Activated CD4-positive, alpha-beta memory T cell treated with anti-CD3 and anti-CD28 coated beads, Interleukin-2, amount 10 ng/mL, durations not matched to agents 7 days and 5 days (primary cell): ENCODE data around the gene MYO3B. TPM values are rescaled to one million over a fixed set of nuclear protein-coding genes. Genes with fewer than 3 reads are reported as not detected.
"Not testable (repeated sequence)": the region's sequence is repeated elsewhere in the genome, so short reads cannot be mapped to it uniquely, and the experiment has no call there.

Experiments used
- CTCF ChIA-PET: fragments of 350-600 bp; sonication (Branson Sonifier 250); formaldehyde crosslinking; loops from one replicate; lab custom pipeline; 2021; ENCODE audit warnings: antibody characterized with exemption, inconsistent platforms; lab: Charles Lee
- POLR2A ChIA-PET: fragments of 350-600 bp; sonication (Branson Sonifier 250); formaldehyde crosslinking; loops from one replicate; lab custom pipeline; 2021; ENCODE audit warnings: antibody characterized with exemption; lab: Charles Lee
- DNase-seq: peaks from one replicate; pipeline ENCODE4 v3.0.0-alpha.2; 2020
- H3K27ac Mint-ChIP-seq: one replicate; pipeline ENCODE4 v1.8.0; 2021; ENCODE audit warnings: mild to moderate bottlenecking, mixed read lengths
- H3K27me3 Mint-ChIP-seq: one replicate; pipeline ENCODE4 v1.8.0; 2021; ENCODE audit warnings: mixed read lengths
- H3K36me3 Mint-ChIP-seq: one replicate; pipeline ENCODE4 v1.8.0; 2021; ENCODE audit warnings: low read depth, mixed read lengths
- H3K4me1 Mint-ChIP-seq: one replicate; pipeline ENCODE4 v1.8.0; 2021; ENCODE audit warnings: mixed read lengths
- H3K4me3 Mint-ChIP-seq: one replicate; pipeline ENCODE4 v1.8.0; 2021; ENCODE audit warnings: mild to moderate bottlenecking, mixed read lengths
- H3K9me3 Mint-ChIP-seq: one replicate; pipeline ENCODE4 v1.8.0; 2021; ENCODE audit warnings: mixed read lengths
- total RNA-seq, 2 experiments: library from RNA; stranded (reverse); gene quantifications; one replicate each; pipeline ENCODE4 v1.2.3, GENCODE V29; 2021

MYO3B gene
- total RNA-seq, 2 experiments from 2014 or later: 0.18 to 0.38 TPM

DNA sequence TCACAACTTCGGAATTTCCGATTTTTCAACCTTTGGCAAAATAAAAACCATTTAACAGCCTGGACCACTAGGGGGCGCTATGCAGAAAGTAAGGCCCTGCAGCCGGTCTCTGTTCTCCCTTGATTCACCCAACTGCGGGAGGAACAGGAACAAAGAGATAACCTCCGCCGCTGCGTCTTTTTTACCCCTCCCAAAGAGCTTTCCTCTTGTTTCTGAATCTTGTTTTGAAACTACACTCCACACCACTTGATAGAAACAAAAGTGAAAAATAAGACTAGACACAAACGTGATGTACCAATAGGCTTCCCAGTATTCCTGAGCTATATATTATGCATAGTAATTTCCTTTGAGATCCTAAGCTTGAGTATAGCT lies 231.2 kb downstream of the MYO3B start:
- Mint-ChIP-seq H3K9me3 (no peaks in the 10 kb centered on the region), H3K27me3 (peaks cover 21% of the 10 kb centered on the region), H3K4me3 (peak overlapping the region; percentile 28), H3K27ac (no peak overlapping the region), H3K36me3 (no peaks in the 10 kb centered on the region), H3K4me1 (peaks cover 7% of the 10 kb centered on the region)
- POLR2A ChIA-PET: interaction anchor here (0.7 kb wide), 1 partner anchor 409 kb away, joined by 3 read pairs; no protein-coding TSS in a partner anchor
- CTCF ChIA-PET: interaction anchor here (0.5 to 3.0 kb wide), 35 partner anchors 10 to 1081 kb away, joined by 3 to 35 read pairs (median 4); partner anchors contain the start of genes GAD1 and SP5
- DNase-seq: peak; percentile 75

DNA sequence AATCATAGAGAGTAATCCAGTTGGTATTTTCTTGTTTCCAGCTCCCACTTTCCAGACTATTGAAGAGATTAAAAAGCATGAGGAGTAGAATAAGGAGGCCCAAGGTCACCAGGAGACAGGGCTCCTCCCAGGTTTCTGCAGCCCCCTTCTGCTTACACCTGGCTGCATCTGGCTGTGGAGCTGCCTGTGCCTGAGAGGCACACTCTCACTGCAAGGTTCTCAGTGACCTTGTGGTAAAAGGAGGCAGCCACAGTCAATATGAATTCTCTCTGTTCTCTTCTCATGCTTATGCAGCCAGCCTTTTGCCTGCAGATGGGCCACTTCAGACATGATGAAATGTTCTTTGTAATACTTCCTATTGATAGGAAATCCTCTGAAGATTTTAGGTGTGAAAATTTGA lies 233.7 kb downstream of the MYO3B start:
- Mint-ChIP-seq H3K4me1 (peaks cover 7% of the 10 kb centered on the region), H3K27ac (no peak overlapping the region), H3K4me3 (no peak overlapping the region), H3K36me3 (no peaks in the 10 kb centered on the region), H3K9me3 (no peaks in the 10 kb centered on the region), H3K27me3 (peaks cover 26% of the 10 kb centered on the region)
- DNase-seq: no peak
- CTCF ChIA-PET: interaction anchor here (1.3 to 1.6 kb wide), 4 partner anchors 10 to 401 kb away, joined by 3 to 4 read pairs (median 3); no protein-coding TSS in a partner anchor
- POLR2A ChIA-PET: no interaction called here

DNA sequence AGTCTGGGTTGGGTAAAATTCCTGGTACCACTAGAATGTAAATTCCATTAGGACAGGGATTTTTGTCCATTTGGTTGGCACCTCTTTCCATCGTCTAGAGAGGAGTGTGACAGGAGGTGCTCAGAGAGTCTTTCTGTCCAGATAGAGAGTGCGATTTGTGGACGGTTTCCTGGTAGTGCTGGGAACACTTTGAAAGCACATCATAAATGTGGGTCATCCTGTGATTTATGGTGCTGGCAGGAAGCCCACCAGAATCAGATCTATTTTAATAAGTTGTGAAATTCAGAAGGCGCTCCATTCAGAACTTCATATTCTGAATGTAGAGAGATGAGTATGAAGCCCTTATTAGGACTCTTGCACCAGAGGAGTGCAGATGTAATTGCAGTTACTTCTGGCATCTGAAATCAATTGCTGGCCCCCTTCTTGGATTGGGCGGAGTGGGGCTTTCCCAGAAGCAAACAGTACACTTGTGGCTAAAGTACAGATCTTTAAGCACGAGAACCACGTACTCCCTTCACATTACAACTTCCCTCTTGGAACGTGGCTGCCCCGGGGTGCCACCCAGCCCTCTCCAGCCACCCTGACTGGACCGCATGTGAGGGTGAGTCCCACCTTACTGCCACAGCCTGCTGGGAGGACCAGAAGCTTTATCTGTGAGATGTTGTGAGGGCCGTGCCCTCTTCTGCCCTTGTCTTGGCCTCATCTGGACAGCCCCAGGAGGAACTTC lies 243.2 kb downstream of the MYO3B start:
- POLR2A ChIA-PET: no interaction called here
- peaks cover 1% of the 10 kb centered on the region for H3K27me3 Mint-ChIP-seq
- no peaks in the 10 kb centered on the region for H3K4me1 Mint-ChIP-seq
- H3K9me3 Mint-ChIP-seq: no peaks in the 10 kb centered on the region
- no peak overlapping the region for H3K4me3 Mint-ChIP-seq
- no peaks in the 10 kb centered on the region for H3K36me3 Mint-ChIP-seq
- H3K27ac Mint-ChIP-seq: no peak overlapping the region
- CTCF ChIA-PET: interaction anchor here (0.9 kb wide), 1 partner anchor 12 kb away, joined by 3 read pairs; no protein-coding TSS in a partner anchor
- DNase-seq: no peak

DNA sequence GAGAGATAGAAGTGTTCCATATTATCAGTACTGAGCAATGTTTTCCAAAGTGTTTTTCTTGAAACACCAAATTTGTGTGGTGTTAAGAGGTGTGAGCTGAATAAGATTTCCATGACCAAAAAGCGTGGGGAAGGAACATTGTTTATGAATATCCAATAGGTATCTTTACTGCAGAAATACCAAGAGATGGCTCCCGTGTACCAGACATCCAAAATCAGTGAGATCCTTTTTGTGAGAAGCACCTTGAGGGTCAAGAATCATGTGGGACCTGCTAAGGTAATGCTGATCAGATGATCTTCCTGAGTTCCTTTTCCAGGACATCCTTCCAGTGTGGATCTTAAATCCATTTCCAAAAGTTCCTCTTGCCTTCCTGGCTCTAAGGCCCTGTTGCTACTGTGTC lies 246.0 kb downstream of the MYO3B start:
- no peaks in the 10 kb centered on the region for H3K9me3 Mint-ChIP-seq
- H3K4me1 Mint-ChIP-seq: no peaks in the 10 kb centered on the region
- no peak for DNase-seq
- ChIA-PET CTCF (no interaction called here), POLR2A (no interaction called here)
- no peak overlapping the region for H3K4me3 Mint-ChIP-seq
- H3K27ac Mint-ChIP-seq: no peak overlapping the region
- peaks cover 4% of the 10 kb centered on the region for H3K27me3 Mint-ChIP-seq
- H3K36me3 Mint-ChIP-seq: no peaks in the 10 kb centered on the region

DNA sequence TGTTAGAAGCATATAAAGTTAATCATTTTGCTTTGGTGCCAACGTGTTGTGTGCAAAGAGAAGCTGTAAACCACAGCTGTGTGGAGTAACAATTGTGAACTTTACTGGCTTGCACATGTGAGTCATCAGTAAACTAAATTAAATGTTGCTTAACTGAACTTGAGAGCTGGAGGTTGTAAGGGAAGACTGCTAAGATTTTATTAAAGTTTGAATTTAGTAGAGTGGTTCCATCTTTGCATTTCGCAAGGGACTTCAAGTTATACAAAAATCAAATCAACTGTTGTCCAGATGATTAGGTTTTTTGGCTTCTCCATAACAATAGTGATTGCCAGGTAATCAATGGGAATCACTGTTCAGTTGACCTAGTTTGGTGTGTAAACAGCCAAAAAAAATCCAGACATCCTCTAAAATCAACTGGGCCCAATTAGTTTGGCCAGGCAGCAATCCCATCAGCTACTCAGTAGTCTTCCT lies 247.4 kb downstream of the MYO3B start:
- Mint-ChIP-seq H3K27me3 (peaks cover 4% of the 10 kb centered on the region), H3K36me3 (no peaks in the 10 kb centered on the region), H3K4me3 (no peak overlapping the region), H3K27ac (no peak overlapping the region), H3K4me1 (no peaks in the 10 kb centered on the region), H3K9me3 (no peaks in the 10 kb centered on the region)
- ChIA-PET CTCF (no interaction called here), POLR2A (no interaction called here)
- no peak for DNase-seq

DNA sequence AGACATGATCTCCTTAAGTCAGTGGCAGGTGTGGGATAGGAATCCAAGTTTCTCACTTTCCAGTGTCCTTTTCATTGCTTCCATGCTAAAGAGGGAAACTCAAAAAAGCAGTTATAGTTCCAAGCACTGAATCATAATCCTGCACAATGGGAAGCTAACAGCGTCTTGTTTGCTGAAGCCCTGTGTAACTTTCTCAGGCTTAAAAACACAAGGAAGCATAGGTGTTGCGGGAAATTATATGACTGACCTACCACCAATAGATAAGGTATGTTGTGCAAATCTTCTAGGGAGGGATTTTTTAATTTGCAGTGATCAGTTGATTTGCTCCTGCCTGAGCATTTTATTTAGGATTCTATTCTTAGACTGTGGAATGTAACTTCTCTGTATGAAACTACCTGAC lies 250.9 kb downstream of the MYO3B start:
- no peak overlapping the region for H3K4me3 Mint-ChIP-seq
- no peak for DNase-seq
- no peaks in the 10 kb centered on the region for H3K4me1 Mint-ChIP-seq
- peaks cover 5% of the 10 kb centered on the region for H3K27me3 Mint-ChIP-seq
- H3K9me3 Mint-ChIP-seq: no peaks in the 10 kb centered on the region
- ChIA-PET POLR2A (no interaction called here), CTCF (interaction anchor here (0.8 to 1.7 kb wide), 3 partner anchors 9 to 334 kb away, joined by 3 to 11 read pairs (median 3); no protein-coding TSS in a partner anchor)
- H3K27ac Mint-ChIP-seq: no peak overlapping the region
- no peaks in the 10 kb centered on the region for H3K36me3 Mint-ChIP-seq

DNA sequence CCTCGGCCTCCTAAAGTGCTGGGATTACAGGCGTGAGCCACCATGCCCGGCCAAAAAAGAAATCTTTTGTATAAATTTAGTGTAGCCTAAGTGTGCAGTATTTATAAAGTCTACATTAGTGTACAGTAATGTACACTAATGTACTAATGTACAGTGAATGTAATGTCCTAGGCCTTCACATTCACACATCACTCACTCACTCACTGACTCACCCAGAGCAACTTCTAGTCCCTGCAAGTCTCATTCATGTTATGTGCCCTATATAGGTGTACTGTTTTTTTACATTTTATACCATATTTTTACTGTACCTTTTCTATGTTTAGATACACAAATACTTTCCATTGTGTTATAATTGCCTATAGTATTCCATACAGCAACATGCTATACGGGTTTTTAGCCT lies 254.9 kb downstream of the MYO3B start:
- H3K4me1 Mint-ChIP-seq: peaks cover 12% of the 10 kb centered on the region
- POLR2A ChIA-PET: no interaction called here
- H3K36me3 Mint-ChIP-seq: no peaks in the 10 kb centered on the region
- CTCF ChIA-PET: no interaction called here
- no peak for DNase-seq
- H3K27me3 Mint-ChIP-seq: peaks cover 21% of the 10 kb centered on the region
- no peaks in the 10 kb centered on the region for H3K9me3 Mint-ChIP-seq
- no peak overlapping the region for H3K4me3 Mint-ChIP-seq
- H3K27ac Mint-ChIP-seq: no peak overlapping the region

DNA sequence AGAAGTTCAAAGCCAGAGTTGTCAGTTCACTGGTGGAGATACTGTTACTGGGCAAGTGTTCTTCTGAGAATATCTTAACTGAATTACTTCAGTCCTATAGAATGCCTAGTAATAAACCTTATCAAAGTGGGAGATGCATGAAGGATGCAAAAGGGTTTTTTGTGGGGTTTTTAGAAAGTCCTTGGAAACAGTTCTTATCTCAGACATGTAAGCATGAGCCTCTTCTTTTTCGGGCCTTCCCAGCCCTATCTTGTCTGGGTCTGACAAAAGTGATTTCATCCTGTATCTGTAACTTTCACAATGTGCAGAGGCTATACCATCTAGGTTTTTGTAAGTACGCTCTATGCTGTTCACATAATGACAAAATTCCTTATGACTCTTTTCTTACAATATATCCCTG lies 255.5 kb downstream of the MYO3B start:
- ChIA-PET CTCF (no interaction called here), POLR2A (no interaction called here)
- Mint-ChIP-seq H3K36me3 (no peaks in the 10 kb centered on the region), H3K9me3 (no peaks in the 10 kb centered on the region), H3K27me3 (peaks cover 25% of the 10 kb centered on the region), H3K4me1 (peaks cover 12% of the 10 kb centered on the region), H3K27ac (no peak overlapping the region), H3K4me3 (no peak overlapping the region)
- no peak for DNase-seq

DNA sequence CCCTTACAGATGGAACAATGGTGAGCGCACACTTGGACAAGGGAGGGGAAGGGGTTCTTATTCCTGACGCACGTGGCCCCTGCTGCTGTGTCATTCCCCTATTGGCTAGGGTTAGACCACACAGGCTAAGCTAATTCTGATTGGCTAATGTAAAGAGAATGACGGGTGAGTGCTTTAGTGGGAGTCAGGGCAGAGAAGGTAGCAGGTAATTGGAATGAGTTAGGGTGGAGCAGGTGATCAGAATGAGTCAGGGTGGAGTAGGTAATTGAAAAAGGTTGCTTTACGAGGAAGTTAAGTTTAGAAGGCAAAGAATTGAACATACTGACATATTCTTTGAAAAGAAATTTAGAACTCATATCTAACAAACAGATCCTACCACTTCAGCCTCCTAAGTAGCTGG lies 256.4 kb downstream of the MYO3B start:
- H3K27ac Mint-ChIP-seq, H3K36me3 Mint-ChIP-seq, POLR2A ChIA-PET, DNase-seq, H3K4me3 Mint-ChIP-seq, H3K9me3 Mint-ChIP-seq: not testable (repeated sequence)
- peaks cover 25% of the 10 kb centered on the region for H3K27me3 Mint-ChIP-seq
- H3K4me1 Mint-ChIP-seq: peaks cover 12% of the 10 kb centered on the region
- CTCF ChIA-PET: interaction anchor here (1.1 kb wide), 1 partner anchor 379 kb away, joined by 3 read pairs; no protein-coding TSS in a partner anchor

DNA sequence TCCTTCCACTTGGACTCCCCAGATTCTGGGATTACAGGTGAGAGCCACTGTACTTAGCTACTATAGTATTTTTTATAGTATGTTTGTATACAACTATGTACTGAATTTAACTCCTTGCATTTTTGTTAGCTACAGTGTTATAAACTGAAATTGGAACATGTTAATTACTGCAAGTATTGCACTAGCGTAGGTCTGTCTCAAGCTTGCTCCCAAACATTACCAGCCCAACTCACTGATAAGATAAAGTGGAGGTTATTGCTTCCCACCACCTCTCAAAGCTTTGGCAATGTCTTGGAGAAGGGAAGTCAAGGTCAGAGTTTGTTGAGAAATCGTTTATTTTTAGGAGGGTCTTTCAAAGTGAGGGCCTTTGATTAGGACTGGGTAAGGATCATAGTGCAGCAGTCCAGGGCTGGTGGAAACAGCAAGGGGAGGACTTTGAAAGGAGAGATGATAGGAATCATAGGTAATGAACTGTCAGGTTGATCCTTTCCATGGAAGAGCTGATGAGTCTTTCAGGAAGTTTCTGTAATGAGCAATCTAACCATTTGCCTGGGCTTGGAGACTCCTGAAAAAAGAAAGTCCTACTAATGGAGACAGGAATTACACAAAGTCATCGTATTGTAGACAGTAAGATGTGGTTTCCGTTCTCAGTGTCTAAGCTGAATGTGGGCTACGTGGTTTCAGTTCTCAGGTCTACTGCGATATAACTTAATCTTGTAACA lies 257.1 kb downstream of the MYO3B start:
- DNase-seq: no peak
- H3K9me3 Mint-ChIP-seq: no peaks in the 10 kb centered on the region
- peaks cover 26% of the 10 kb centered on the region for H3K27me3 Mint-ChIP-seq
- no peak overlapping the region for H3K27ac Mint-ChIP-seq
- H3K4me1 Mint-ChIP-seq: peaks cover 12% of the 10 kb centered on the region
- H3K36me3 Mint-ChIP-seq: no peaks in the 10 kb centered on the region
- H3K4me3 Mint-ChIP-seq: no peak overlapping the region
- ChIA-PET POLR2A (no interaction called here), CTCF (interaction anchor here (1.1 to 1.2 kb wide), 2 partner anchors 26 to 379 kb away, joined by 3 to 8 read pairs; no protein-coding TSS in a partner anchor)

DNA sequence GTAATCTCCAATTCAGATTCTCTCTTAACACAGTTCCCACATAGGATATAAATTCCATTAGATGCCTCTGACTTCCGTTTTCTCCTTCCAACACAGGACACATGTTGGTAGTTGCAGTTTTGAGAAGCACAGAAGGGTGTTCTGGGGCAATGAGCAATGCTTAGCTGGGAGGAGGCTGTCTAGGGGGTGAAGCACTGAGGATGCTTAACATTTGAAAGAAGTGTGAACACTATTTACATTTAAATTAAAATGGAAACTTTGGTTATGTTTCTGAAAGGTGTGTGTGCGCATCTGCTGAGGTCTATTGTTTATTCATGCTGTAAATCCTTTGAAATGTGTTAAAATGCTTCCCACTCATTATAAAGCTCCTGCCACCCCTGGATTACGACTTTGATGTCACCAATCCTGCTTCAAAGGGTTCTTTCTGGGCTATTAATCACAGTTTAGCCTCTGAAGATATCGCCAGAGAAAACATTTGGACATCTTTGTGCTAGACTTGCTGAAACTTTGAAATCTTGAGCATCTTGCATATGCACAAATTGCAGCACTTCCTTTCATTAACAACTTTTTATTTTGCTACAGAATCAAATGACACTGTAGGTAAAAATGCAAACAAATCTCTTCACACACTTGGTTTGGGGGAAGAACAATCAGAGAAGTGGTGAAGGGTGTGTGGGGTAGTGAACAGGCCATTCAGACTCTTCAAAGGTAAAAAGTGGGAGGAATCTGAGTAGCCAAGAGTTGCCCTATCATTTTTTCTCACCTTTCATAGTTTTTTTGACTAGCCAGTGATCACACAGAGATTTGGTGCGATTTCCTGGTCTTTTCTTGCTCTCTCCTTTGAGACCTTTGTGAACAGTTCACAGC lies 258.4 kb downstream of the MYO3B start:
- no peak for DNase-seq
- Mint-ChIP-seq H3K9me3 (no peaks in the 10 kb centered on the region), H3K36me3 (no peaks in the 10 kb centered on the region), H3K27ac (no peak overlapping the region), H3K4me3 (no peak overlapping the region), H3K27me3 (peaks cover 24% of the 10 kb centered on the region), H3K4me1 (peaks cover 12% of the 10 kb centered on the region)
- POLR2A ChIA-PET: no interaction called here
- CTCF ChIA-PET: interaction anchor here (0.6 to 1.2 kb wide), 2 partner anchors 27 to 28 kb away, joined by 3 to 8 read pairs; no protein-coding TSS in a partner anchor

DNA sequence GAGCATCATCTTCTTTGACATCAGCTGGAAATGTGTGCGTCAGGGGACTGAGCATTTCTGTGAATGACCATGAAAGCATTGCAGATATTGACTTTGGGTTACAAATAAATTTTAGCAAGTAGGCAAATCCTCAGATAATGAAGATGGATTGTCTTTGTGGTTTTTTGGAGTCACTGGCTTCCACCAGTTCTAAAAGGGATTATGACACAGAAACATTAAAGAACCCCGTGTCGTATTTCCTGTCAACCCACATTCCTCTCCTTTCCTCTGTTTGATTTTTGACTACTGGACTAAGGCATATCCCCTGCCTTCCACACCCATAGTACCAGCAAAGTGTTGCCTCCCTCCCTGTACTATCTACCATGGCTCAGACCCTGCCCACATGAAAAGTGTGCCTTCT lies 268.1 kb downstream of the MYO3B start:
- H3K27me3 Mint-ChIP-seq: peaks cover 7% of the 10 kb centered on the region
- H3K4me3 Mint-ChIP-seq: no peak overlapping the region
- no peaks in the 10 kb centered on the region for H3K36me3 Mint-ChIP-seq
- no peaks in the 10 kb centered on the region for H3K4me1 Mint-ChIP-seq
- CTCF ChIA-PET: no interaction called here
- no peaks in the 10 kb centered on the region for H3K9me3 Mint-ChIP-seq
- no peak for DNase-seq
- no peak overlapping the region for H3K27ac Mint-ChIP-seq
- POLR2A ChIA-PET: interaction anchor here (0.7 kb wide), 1 partner anchor 24 kb away, joined by 3 read pairs; no protein-coding TSS in a partner anchor
